Stimulated activated naive CD4-positive, alpha-beta T cell (primary cell): ENCODE measurements around the gene F2R.
"Not testable (repeated sequence)": the region's sequence is repeated elsewhere in the genome, so short reads cannot be mapped to it uniquely, and the experiment has no call there.

Experiments
- DNase-seq, 6 experiments: peaks; one replicate each; lab custom pipeline; 2025; lab: John Stamatoyannopoulos, UW

The F2R gene

GRCh38 chr5:76715736-76716455 is at the start of gene F2R:
Gene F2R, plus strand, starts transcription at chr5:76716126. Its CDS starts 182 bp downstream, at chr5:76716308.
- DNase-seq: peak in 4 of 6 experiments; percentile 3 to 32 (median 12)

GRCh38 chr5:76667495-76667894 is 48.4 kb upstream of the F2R start:
- no peak for DNase-seq

GRCh38 chr5:76669245-76669644 is 46.7 kb upstream of the F2R start:
- no peak for DNase-seq

GRCh38 chr5:76670508-76670907 is 45.4 kb upstream of the F2R start:
- no peak for DNase-seq

- DNase-seq: no peak
Measured at GRCh38 chr5:76672242-76672641, 43.7 kb upstream of the F2R start.

GRCh38 chr5:76673125-76673524 is 42.8 kb upstream of the F2R start:
- DNase-seq: no peak

GRCh38 chr5:76674330-76675066 is 41.4 kb upstream of the F2R start:
- no peak for DNase-seq

GRCh38 chr5:76675364-76675763 is 40.6 kb upstream of the F2R start:
- no peak for DNase-seq

GRCh38 chr5:76677849-76678472 is 38.0 kb upstream of the F2R start:
- DNase-seq: no peak

- DNase-seq: no peak
Measured at GRCh38 chr5:76679231-76679630, 36.7 kb upstream of the F2R start.

- DNase-seq: not testable (repeated sequence)
Measured at GRCh38 chr5:76680826-76681225, 35.1 kb upstream of the F2R start.

- DNase-seq: no peak
Measured at GRCh38 chr5:76681287-76681686, 34.6 kb upstream of the F2R start.

- DNase-seq: no peak
Measured at GRCh38 chr5:76682387-76682786, 33.5 kb upstream of the F2R start.

GRCh38 chr5:76683816-76684731 is 31.9 kb upstream of the F2R start:
- no peak for DNase-seq

- no peak for DNase-seq
Measured at GRCh38 chr5:76684756-76685519, 31.0 kb upstream of the F2R start.

GRCh38 chr5:76685704-76686103 is 30.2 kb upstream of the F2R start:
- DNase-seq: no peak

GRCh38 chr5:76688212-76688611 is 27.7 kb upstream of the F2R start:
- no peak for DNase-seq

- no peak for DNase-seq
Measured at GRCh38 chr5:76688836-76689235, 27.1 kb upstream of the F2R start.

- DNase-seq: no peak
Measured at GRCh38 chr5:76689321-76690036, 26.4 kb upstream of the F2R start.

GRCh38 chr5:76690037-76690679 is 25.8 kb upstream of the F2R start:
- no peak for DNase-seq
